Stimulated activated CD4-positive, alpha-beta T cell treated with anti-CD3 and anti-CD28 coated beads, Interleukin-4, amount 100 ng/mL, for 24 hours (primary cell): ENCODE results near the gene RC3H1.
"Not testable (repeated sequence)": the region's sequence is repeated elsewhere in the genome, so short reads cannot be mapped to it uniquely, and the experiment has no call there.

Source experiments
- DNase-seq: peaks from one replicate; pipeline ENCODE4 v3.0.0-alpha.2; 2020

The RC3H1 gene

GRCh38 chr1:174018565-174018964, 3.6 kb downstream of the RC3H1 start:
- DNase-seq, result no peak

GRCh38 chr1:174017231-174017970, 4.8 kb downstream of the RC3H1 start:
- DNase-seq, result no peak

GRCh38 chr1:174013864-174014418, 8.2 kb downstream of the RC3H1 start:
- no peak for DNase-seq

GRCh38 chr1:174008979-174009378, 13.2 kb downstream of the RC3H1 start:
- no peak for DNase-seq

GRCh38 chr1:174008269-174008668, 13.9 kb downstream of the RC3H1 start:
- no peak for DNase-seq

- no peak for DNase-seq
These were observed 14.3 kb downstream of the RC3H1 start for GRCh38 chr1:174007851-174008250.

GRCh38 chr1:174005032-174005431, 17.1 kb downstream of the RC3H1 start:
- no peak for DNase-seq

GRCh38 chr1:174003867-174004266, 18.3 kb downstream of the RC3H1 start:
- no peak for DNase-seq

- DNase-seq, result no peak
These were observed 20.6 kb downstream of the RC3H1 start for GRCh38 chr1:174001573-174001972.

- DNase-seq, result no peak
These were observed 21.8 kb downstream of the RC3H1 start for GRCh38 chr1:174000371-174000770.

GRCh38 chr1:173997791-173998190, 24.4 kb downstream of the RC3H1 start:
- DNase-seq, result no peak

- DNase-seq, result no peak
These were observed 25.2 kb downstream of the RC3H1 start for GRCh38 chr1:173996995-173997394.

- no peak for DNase-seq
These were observed 26.7 kb downstream of the RC3H1 start for GRCh38 chr1:173995475-173995874.

- DNase-seq, result not testable (repeated sequence)
These were observed 28.2 kb downstream of the RC3H1 start for GRCh38 chr1:173993948-173994347.

- no peak for DNase-seq
These were observed 34.1 kb downstream of the RC3H1 start for GRCh38 chr1:173988068-173988467.

GRCh38 chr1:173986951-173987350, 35.2 kb downstream of the RC3H1 start:
- DNase-seq, result no peak

- DNase-seq, result no peak
These were observed 51.9 kb downstream of the RC3H1 start for GRCh38 chr1:173970252-173970651.

GRCh38 chr1:173965896-173966295, 56.3 kb downstream of the RC3H1 start:
- not testable (repeated sequence) for DNase-seq

- no peak for DNase-seq
These were observed 58.7 kb downstream of the RC3H1 start for GRCh38 chr1:173963477-173963876.

- DNase-seq, result no peak
These were observed 61.5 kb downstream of the RC3H1 start for GRCh38 chr1:173960625-173961024.

GRCh38 chr1:173954179-173954578, 68.0 kb downstream of the RC3H1 start:
- DNase-seq, result no peak

- no peak for DNase-seq
These were observed 73.6 kb downstream of the RC3H1 start for GRCh38 chr1:173948594-173948993.

GRCh38 chr1:173946380-173946921, 75.7 kb downstream of the RC3H1 start:
- no peak for DNase-seq

GRCh38 chr1:173937062-173937461, 85.1 kb downstream of the RC3H1 start:
- no peak for DNase-seq

GRCh38 chr1:173934440-173934839, 87.7 kb downstream of the RC3H1 start:
- no peak for DNase-seq
